ENCODE measurements around the gene XG.

DNA sequence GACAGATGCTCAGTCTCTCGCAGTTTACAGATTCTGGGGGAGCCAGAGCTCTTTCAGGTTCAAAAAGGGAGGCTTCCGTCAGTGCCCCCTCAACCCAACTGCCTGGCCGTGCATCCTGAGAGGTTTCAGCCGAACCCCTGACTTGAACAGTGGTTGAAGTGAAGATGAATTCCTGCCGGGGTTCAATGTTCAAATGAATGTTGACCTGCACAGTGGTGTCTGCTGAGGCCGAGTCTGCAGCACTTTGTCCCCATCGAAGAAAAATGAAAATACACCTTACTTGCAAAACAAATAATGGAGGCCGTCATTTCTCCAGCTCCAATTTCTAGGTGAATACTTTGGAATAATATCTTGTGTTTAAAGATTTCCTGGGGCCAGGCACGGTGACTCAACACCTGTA lies 110.6 kb downstream of the XG start:
- TF ChIP-seq POLR2A (IDR thresholded peaks at IDR 0.05) (no peak), POLR2AphosphoS5 (IDR thresholded peaks at IDR 0.05; ENCODE audit: insufficient read depth in 1 of 2, low read depth in 1 of 2) (no peak)
- TF ChIP-seq, protein P1, sequence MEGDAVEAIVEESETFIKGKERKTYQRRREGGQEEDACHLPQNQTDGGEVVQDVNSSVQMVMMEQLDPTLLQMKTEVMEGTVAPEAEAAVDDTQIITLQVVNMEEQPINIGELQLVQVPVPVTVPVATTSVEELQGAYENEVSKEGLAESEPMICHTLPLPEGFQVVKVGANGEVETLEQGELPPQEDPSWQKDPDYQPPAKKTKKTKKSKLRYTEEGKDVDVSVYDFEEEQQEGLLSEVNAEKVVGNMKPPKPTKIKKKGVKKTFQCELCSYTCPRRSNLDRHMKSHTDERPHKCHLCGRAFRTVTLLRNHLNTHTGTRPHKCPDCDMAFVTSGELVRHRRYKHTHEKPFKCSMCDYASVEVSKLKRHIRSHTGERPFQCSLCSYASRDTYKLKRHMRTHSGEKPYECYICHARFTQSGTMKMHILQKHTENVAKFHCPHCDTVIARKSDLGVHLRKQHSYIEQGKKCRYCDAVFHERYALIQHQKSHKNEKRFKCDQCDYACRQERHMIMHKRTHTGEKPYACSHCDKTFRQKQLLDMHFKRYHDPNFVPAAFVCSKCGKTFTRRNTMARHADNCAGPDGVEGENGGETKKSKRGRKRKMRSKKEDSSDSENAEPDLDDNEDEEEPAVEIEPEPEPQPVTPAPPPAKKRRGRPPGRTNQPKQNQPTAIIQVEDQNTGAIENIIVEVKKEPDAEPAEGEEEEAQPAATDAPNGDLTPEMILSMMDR (IDR thresholded peaks at IDR 0.05), result no peak
